ENCODE measurements around the gene LARGE1. TPM values are rescaled to one million over a fixed set of nuclear protein-coding genes. Genes with fewer than 3 reads are reported as not detected.

LARGE1 gene
- total and polyA plus RNA-seq, 2 of the 13 experiments (the other 11 are each of a cell fraction or from before 2014, with no cell fraction given) = 8.4 to 11.0 TPM

- ChIA-PET CTCF (ENCODE audit: low intra/inter-chr PET ratio, low total read pairs) (no interaction called here), POLR2A (no interaction called here)
- in situ Hi-C loops (cut with HindIII; ENCODE audit: extremely low pct_ligation_motif_present, low pct_unique_long_range_greater_than_20kb) = no loop called here
- Histone ChIP-seq H2AFZ (ENCODE audit: low read length) (no peak overlapping the region), H4K20me1 (ENCODE audit: insufficient read depth, low read length) (no peaks in the 10 kb centered on the region), H3K4me1 (ENCODE audit: insufficient read depth, low read length) (peaks cover 53% of the 10 kb centered on the region), H3K9me3 (ENCODE audit: low read length) (no peaks in the 10 kb centered on the region), H3K27ac (ENCODE audit: extremely low read length, insufficient read depth, low read length) (no peak overlapping the region), H3K9ac (ENCODE audit: insufficient read depth, low read depth, low read length) (no peak overlapping the region), H3K36me3 (replicated peaks in 1 of 2; ENCODE audit: control insufficient read depth in 1 of 2, insufficient read depth in 2 of 2, low read length in 2 of 2) (no peaks in the 10 kb centered on the region), H3K27me3 (ENCODE audit: control insufficient read depth in 1 of 2, insufficient read depth in 2 of 2, low read length in 2 of 2) (no peaks in the 10 kb centered on the region), H3K79me2 (ENCODE audit: insufficient read depth, low read length) (no peaks in the 10 kb centered on the region), H3K4me2 (ENCODE audit: low read depth, low read length) (no peak overlapping the region), H3K4me3 (replicated peaks in 1 of 3; ENCODE audit: insufficient read depth in 1 of 3, low read depth in 2 of 3, low read length in 3 of 3) (no peak overlapping the region)
- 94% methylated on average over 3 of the region's 3 CpGs for WGBS (ENCODE audit: low lambda C conversion rate)
- no peak for FAIRE-seq
- intact Hi-C loops (cut with micrococcal nuclease; ENCODE audit: unreplicated experiment) = no loop called here
- no peak for DNase-seq (ENCODE audit: low spot score)
- BruUV-seq (replicated peaks) = no TSS peak
- no peak for ATAC-seq
- TF ChIP-seq ZNF777 (CRISPR knock-in tag; IDR thresholded peaks at IDR 0.05) (no peak), FLYWCH1 (CRISPR knock-in tag; IDR thresholded peaks at IDR 0.05) (no peak), TRAFD1 (CRISPR knock-in tag; IDR thresholded peaks at IDR 0.05; ENCODE audit: borderline replicate concordance) (no peak), KDM2A (CRISPR knock-in tag; IDR thresholded peaks at IDR 0.05; ENCODE audit: borderline replicate concordance, low read depth) (no peak), HES4 (CRISPR knock-in tag; IDR thresholded peaks at IDR 0.05; ENCODE audit: borderline replicate concordance) (no peak), ATF5 (CRISPR knock-in tag; IDR thresholded peaks at IDR 0.05; ENCODE audit: low read depth) (no peak), NFE2 (CRISPR knock-in tag; IDR thresholded peaks at IDR 0.05) (no peak)
Measured at GRCh38 chr22:33528183-33528582, 392.1 kb downstream of the LARGE1 start.
